ENCODE results near the gene LRRTM4. TPM values are rescaled to one million over a fixed set of nuclear protein-coding genes. Genes with fewer than 3 reads are reported as not detected.

The LRRTM4 gene
- total RNA-seq: under 1 TPM in 1 of 2 donors, not detected in 1; 0.33 TPM

DNA sequence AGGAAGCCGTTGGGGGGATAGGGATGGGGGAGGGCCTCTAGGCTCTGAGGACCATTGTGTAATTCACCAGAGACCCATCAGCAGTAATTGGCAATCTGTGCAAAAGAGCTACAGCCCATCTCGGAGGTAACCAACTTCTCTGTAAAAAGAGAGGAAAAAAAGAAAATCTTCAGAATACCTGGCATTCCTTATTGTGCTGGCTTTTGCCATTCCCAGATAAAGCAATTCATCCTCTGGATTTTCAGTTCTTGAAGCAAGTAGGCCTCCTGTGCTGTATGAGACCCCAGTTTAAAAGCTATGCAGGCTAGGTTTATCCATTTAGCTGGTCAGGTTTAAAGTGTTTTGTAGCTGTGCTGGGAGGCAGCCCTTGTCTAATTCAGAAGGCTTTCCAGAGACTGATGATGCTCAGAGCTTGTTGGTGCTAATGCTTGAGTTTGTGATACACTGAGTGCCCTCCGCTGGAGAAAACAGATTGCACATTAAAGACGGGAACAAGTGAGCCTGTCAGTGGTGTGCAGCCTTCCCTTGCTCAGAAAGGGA is at the start of gene LRRTM4:
Gene LRRTM4 (minus strand): TSS at position 446 of the 540 bp plus-strand sequence.
- 12 to 16% methylated on average over 4 of the region's 4 CpGs for WGBS, 2 donors
- intact Hi-C loops (cut with DNase I): no loop called here
- no peaks in the 10 kb centered on the region for H3K9me3 ChIP-seq
- ATAC-seq (no peak), DNase-seq (no peak)
- H3K27ac ChIP-seq: no peak within 1 kb of the TSS
- H3K4me3 ChIP-seq: no peak within 1 kb of the TSS
- no peaks in the 10 kb centered on the region for H3K36me3 ChIP-seq (replicated peaks in 1 of 2; ENCODE audit: insufficient read depth in 1 of 2, low read depth in 2 of 2)
- no peaks in the 10 kb centered on the region for H3K4me1 ChIP-seq
- no peaks in the 10 kb centered on the region for H3K27me3 ChIP-seq
- TF ChIP-seq POLR2A (IDR thresholded peaks at IDR 0.05): no peak
- TF ChIP-seq, protein P1, sequence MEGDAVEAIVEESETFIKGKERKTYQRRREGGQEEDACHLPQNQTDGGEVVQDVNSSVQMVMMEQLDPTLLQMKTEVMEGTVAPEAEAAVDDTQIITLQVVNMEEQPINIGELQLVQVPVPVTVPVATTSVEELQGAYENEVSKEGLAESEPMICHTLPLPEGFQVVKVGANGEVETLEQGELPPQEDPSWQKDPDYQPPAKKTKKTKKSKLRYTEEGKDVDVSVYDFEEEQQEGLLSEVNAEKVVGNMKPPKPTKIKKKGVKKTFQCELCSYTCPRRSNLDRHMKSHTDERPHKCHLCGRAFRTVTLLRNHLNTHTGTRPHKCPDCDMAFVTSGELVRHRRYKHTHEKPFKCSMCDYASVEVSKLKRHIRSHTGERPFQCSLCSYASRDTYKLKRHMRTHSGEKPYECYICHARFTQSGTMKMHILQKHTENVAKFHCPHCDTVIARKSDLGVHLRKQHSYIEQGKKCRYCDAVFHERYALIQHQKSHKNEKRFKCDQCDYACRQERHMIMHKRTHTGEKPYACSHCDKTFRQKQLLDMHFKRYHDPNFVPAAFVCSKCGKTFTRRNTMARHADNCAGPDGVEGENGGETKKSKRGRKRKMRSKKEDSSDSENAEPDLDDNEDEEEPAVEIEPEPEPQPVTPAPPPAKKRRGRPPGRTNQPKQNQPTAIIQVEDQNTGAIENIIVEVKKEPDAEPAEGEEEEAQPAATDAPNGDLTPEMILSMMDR (IDR thresholded peaks at IDR 0.05): no peak

DNA sequence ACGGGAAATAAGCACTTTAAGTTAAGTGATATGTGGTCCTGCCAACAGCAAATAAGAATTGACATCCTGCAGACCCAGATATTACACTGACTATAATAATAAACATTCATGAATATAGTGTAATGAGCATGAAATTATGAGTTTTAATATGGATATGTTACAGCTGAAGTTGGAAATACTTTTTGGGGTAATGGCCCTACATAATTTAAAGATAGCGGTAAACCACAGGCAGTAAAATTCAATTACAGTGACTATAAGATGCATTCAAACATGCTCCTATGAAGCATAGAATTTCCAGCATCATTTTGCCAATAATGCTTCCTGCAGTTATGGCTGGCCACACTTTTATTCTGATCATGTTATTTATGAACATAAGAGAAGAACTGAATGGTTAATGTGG is 49.4 kb upstream of the LRRTM4 start:
- H3K4me3 ChIP-seq: no peak overlapping the region
- no peak for ATAC-seq
- WGBS, 2 donors: 54 to 68% methylated on average over 2 of the region's 2 CpGs

DNA sequence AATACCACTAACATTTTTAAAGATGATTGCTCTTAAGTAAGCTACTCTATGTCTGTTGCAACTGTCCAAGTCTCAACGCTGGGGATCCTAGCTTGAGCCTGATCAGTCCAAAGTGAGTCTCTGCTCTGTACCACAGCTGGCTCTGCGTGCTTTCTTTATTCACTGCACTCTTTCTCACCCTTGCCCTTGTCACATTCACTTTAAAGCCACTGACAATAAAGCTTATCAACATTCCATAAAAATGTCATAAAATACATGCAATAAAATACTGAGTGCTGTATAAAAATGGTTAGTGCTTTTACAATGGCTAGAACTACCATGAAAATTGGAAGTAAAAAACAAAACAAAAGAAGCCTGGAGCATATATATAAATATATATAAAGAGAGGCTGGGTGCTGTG is 45.5 kb upstream of the LRRTM4 start:
- Histone ChIP-seq H3K4me3 (no peak overlapping the region), H3K4me1 (no peaks in the 10 kb centered on the region), H3K9me3 (no peaks in the 10 kb centered on the region), H3K36me3 (replicated peaks in 1 of 2; ENCODE audit: insufficient read depth in 1 of 2, low read depth in 2 of 2) (no peaks in the 10 kb centered on the region), H3K27ac (no peak overlapping the region), H3K27me3 (no peaks in the 10 kb centered on the region)
- no peak for DNase-seq
- WGBS, 2 donors: 36 to 49% methylated on average over 2 of the region's 2 CpGs
- ATAC-seq: no peak
- intact Hi-C loops (cut with DNase I): no loop called here
- TF ChIP-seq, protein P1 (IDR thresholded peaks at IDR 0.05): no peak
- TF ChIP-seq POLR2A (IDR thresholded peaks at IDR 0.05): no peak

More for the DNA sequence above, 49.4 kb upstream of the LRRTM4 start:
- intact Hi-C loops (cut with DNase I): no loop called here
- DNase-seq: no peak
- Histone ChIP-seq H3K9me3 (no peaks in the 10 kb centered on the region), H3K4me1 (no peaks in the 10 kb centered on the region), H3K27ac (no peak overlapping the region), H3K36me3 (replicated peaks in 1 of 2; ENCODE audit: insufficient read depth in 1 of 2, low read depth in 2 of 2) (no peaks in the 10 kb centered on the region), H3K27me3 (no peaks in the 10 kb centered on the region)
- TF ChIP-seq POLR2A (IDR thresholded peaks at IDR 0.05): no peak
- TF ChIP-seq, protein P1 (IDR thresholded peaks at IDR 0.05): no peak

DNA sequence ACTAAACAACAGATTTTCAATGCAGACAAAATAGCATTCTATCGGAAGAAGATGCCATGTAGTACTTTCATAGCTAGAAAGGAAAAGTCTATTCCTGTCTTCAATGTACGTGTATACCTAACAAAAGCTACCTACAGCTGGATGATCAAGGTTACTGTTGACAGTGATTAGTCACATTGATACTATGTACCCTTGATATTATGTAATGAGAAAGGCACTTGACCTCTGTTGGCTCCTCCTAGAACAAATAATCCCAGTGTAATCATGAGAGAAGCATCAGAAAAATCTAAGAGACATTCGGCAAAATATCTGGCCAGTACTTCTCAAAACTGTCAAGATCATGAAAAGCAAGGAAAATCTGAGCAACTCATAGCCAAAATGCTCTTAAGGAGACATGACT is 44.4 kb upstream of the LRRTM4 start:
- TF ChIP-seq POLR2A (IDR thresholded peaks at IDR 0.05): no peak
- TF ChIP-seq, protein P1 (IDR thresholded peaks at IDR 0.05): no peak
- no peak overlapping the region for H3K4me3 ChIP-seq
- no peak overlapping the region for H3K27ac ChIP-seq
- no peaks in the 10 kb centered on the region for H3K4me1 ChIP-seq
- no peaks in the 10 kb centered on the region for H3K36me3 ChIP-seq (replicated peaks in 1 of 2; ENCODE audit: insufficient read depth in 1 of 2, low read depth in 2 of 2)
- H3K9me3 ChIP-seq: no peaks in the 10 kb centered on the region
- no peaks in the 10 kb centered on the region for H3K27me3 ChIP-seq
- ATAC-seq (no peak), DNase-seq (no peak)
- WGBS, 2 donors: 46 to 47% methylated on average over 3 of the region's 3 CpGs
- intact Hi-C loops (cut with DNase I): no loop called here

DNA sequence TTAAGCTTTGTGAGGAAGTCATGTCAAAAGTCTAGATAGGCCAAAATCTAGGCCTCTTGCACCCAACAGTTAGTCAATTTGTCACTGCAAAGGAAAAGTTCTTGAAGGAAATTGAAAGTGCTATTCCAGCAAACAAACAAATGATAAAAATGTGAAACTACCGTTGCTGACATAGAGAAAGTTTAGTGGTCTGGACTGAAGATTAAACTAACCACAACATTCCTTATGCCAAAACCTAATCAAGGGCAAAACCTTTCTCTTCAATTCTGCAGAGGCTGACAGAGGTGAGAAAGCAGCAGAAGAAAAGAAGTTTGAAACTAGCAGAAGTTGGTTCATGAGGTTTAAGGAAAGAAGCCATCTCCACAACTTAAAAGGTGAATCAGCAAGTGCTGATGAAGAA is 44.0 kb upstream of the LRRTM4 start:
- Histone ChIP-seq H3K9me3 (no peaks in the 10 kb centered on the region), H3K4me1 (no peaks in the 10 kb centered on the region), H3K4me3 (no peak overlapping the region), H3K27me3 (no peaks in the 10 kb centered on the region), H3K27ac (no peak overlapping the region), H3K36me3 (replicated peaks in 1 of 2; ENCODE audit: insufficient read depth in 1 of 2, low read depth in 2 of 2) (no peaks in the 10 kb centered on the region)
- TF ChIP-seq, protein P1 (IDR thresholded peaks at IDR 0.05): no peak
- DNase-seq: no peak
- 18 to 25% methylated on average over 1 of the region's 1 CpG for WGBS, 2 donors
- intact Hi-C loops (cut with DNase I): no loop called here
- no peak for ATAC-seq
